DMS153 (cell line): ENCODE results near the gene MIEF1.
A peak's percentile ranks its signal among the peaks of the same experiment; 100 is the strongest.
"Not testable (repeated sequence)": the region's sequence is repeated elsewhere in the genome, so short reads cannot be mapped to it uniquely, and the experiment has no call there.

ENCODE experiments used
- DNase-seq: peaks from one replicate; lab custom pipeline; 2025; lab: John Stamatoyannopoulos, UW

Gene MIEF1

DNA sequence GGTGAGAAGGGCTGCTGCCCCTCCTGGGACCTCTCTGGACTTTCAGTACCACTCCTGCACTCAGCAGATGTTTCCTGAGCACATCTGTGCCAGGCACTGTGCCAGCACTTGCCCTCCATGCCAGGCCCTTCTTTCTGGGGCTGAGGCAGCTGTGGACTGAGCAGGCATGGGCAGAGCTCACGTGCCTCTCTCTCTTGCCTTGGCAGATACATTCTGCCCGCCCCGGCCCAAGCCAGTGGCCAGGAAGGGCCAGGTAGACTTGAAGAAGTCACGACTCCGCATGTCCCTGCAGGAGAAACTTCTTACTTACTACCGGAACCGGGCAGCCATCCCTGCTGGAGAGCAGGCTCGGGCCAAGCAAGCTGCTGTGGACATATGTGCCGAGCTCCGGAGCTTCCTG lies 9.9 kb downstream of the MIEF1 start:
- no peak for DNase-seq

DNA sequence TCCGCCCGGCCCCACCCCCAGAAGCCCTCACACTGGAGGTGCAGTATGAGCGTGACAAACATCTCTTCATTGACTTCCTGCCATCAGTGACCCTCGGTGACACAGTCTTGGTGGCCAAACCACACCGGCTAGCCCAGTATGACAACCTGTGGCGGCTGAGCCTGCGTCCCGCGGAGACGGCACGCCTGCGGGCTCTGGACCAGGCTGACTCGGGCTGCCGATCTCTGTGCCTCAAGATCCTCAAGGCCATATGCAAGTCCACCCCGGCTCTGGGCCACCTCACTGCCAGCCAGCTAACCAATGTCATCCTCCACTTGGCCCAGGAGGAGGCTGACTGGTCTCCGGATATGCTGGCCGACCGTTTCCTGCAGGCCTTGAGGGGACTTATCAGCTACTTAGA lies 11.7 kb downstream of the MIEF1 start:
- DNase-seq, result no peak

DNA sequence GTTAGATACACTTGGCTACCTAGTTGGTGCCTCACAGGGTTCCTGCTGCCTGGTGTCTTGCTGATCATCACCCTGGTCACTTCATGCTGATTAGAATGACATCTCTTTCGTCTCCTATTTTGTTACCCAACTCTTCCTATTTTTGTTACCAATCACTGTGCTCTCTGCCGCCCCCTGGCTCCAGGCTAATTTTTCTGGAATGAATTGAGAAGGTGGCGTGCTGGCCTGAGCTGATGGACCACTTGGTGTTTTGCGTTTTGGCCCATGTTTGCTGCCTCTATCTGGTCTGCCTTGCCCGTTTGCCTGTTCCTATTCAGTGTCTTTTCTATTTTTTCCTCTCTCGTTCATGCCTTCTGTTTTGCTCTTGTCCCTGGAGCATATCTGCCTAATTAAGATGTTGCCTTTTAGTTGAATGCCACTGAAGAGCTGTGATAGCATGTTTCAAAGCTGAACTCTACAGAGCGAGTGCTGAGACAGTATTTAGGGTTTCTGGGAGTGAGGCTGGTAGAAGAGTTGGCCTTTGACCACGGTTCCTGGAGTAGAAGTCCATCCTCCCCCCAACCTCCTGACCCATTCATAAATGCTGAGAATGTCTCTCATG lies 12.4 kb downstream of the MIEF1 start:
- DNase-seq, result no peak

DNA sequence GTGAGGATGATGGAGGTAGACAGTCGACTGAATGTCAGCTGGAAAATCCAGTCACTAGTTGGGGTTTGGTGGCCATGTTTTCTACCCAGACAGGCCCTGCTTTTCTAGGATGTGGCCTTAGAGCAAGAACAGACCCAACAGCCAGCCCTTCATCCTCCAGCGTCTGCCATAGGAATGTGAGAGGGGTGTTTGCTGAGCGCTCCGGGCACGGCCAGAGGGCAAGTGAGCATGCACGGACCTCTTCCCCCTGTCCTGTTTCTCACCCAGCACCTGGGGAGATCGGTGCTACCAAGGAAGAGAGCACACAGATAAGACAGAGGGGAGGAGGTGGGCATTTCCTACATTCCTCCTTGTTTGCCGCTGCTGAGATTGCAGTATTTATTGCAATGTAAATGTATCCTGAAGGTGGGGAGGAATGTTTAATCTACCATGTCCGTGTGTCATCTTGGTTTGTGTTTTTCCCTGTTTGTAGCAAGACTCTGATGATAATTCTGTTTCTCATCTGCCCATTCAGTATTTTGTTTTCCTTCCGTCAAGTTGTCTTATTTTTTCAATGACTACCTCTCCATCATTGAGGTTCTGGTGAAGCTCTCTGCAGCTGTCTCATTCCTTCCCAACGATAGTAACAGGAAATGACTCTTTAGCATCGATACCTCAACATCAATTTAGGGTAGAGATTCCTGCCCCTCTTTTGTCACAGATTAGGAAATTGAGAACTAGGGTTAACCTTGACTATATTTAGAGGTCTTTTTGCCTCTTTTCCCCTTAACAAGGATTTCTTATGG lies 13.4 kb downstream of the MIEF1 start:
- no peak for DNase-seq

DNA sequence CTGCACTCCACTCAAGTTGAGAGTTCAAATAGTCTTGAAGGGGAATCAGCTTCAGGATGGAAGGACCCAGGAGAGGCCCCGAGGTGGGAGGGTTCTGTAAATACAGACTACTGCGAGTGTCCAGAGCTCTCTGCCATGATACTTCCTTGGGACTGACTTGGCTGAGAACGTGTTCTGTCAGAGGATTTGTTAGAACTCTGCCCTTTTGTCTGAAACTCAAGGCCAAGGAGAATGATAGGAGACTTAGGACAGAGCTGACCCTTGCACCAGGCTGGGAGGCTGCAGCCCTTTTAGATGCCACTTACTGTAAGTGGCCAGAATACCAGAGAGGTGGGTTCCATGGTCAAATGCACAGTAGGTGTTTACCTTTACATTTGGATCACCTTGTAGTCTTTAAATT lies 15.4 kb downstream of the MIEF1 start:
- no peak for DNase-seq

DNA sequence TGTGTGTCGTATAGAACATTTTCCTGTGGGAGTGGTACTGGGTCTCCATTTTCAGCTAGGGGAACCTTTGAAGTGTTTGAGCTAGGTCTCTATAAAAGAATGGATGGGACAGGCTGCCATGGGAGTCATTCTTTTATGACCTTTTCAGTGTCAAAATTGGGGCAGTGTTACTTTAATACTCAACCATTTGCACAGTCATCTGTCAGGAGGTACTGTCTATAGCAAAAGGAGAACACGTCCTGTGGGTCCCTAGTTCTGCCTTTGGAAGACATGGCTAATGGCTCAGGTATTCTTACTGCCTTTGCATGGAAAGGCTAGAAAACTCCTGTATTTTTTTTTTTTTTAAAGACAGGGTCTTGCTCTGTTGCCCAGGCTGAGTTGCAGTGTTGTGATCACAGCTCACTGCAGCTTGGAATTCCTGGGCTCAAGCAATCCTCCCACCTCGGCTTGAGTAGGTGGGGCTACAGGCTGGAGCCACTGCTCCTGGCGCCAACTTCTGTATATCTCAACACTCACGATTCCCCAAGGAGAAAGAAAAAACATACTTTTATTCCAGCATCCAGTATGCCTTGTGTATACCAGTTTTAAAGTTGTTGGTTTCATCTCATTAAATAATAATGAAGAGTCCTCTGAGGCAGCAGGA lies 16.2 kb downstream of the MIEF1 start:
- DNase-seq, result no peak

DNA sequence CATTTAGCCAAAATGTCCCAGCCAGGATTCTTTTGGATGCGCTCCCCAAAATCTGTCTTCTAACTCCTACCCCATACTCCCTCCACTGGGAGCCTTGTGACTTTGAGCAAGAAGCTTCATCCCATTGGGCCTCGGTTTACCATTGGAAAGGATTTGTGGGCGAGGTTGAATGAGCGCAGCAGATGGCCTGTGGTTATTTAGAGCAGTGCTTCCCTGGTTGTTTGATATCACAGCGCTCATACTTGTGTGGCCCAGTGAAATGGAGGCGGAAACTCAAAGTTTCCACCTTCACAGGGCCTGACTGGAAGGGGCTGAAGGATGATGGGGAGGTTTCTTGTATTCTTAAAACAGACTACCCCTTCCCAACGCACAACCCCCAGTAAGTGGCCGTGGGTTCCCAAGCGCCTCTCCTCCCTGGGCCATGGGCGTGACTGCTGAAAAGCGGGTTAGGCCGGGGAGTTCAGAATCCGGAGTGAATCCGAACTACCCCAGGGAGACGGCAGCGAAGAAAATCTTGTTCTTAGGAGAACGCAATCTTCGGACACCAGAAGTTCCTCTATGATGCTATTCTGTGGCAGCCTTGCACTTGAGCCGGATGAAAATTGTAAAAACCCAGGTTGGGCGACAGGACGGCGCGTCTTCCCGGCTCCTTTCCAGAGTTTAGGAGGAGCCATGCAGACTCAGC lies 17.0 kb downstream of the MIEF1 start:
- peak; percentile 55 for DNase-seq

DNA sequence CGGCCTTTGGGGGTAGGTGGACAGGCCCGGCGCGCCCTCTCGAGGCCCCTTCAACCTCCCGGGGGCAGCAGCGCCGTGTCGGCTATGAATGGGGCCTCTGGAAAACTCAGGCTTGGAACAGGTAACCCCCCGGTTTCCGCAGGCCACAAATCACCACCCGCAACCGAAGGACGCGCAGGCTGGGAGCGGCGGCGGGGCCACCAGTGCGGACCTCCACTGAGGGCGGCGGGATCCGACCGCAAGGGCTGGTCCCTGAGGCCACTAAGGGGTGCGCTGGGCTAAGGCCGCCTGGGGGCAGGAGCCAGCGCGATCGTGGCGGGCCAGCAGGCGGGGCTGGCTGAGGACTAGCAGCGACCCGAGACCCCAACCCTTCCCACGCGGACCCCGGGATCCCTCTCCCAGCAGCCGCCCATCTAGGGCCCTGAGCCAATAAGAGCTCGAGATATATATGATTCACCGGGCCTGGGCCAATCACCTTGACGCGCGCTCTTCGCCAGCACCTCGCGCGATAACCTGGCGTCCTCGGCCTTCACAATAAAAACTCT lies 17.7 kb downstream of the MIEF1 start:
- peak; percentile 97 for DNase-seq

DNA sequence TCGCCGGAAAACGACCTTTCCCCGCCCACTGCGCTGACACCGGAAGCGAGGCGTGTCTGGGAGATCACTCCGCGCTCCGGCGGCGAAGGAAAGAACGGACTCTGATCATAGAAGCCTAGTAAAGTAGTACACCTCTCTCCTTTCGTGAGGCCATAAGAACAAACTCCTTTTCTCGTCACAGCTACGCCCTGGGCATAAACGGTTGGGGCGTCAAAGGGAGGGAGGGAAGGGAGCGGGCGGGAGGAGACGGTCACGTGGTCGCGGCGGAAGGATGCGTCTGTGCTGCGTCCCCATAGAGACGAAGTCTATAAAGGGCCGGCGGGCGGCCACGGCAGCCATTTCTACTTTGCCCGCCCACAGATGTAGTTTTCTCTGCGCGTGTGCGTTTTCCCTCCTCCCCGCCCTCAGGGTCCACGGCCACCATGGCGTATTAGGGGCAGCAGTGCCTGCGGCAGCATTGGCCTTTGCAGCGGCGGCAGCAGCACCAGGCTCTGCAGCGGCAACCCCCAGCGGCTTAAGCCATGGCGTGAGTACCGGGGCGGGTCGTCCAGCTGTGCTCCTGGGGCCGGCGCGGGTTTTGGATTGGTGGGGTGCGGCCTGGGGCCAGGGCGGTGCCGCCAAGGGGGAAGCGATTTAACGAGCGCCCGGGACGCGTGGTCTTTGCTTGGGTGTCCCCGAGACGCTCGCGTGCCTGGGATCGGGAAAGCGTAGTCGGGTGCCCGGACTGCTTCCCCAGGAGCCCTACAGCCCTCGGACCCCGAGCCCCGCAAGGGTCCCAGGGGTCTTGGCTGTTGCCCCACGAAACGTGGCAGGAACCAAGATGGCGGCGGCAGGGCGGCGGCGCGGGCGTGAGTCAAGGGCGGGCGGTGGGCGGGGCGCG lies 18.4 kb downstream of the MIEF1 start, which contains the start of gene ATF4:
TSS of gene ATF4 (plus strand) at position 337 of the 880 bp plus-strand sequence. CDS start 884 bp downstream, outside the sequence.
- DNase-seq, result peak; percentile 30

DNA sequence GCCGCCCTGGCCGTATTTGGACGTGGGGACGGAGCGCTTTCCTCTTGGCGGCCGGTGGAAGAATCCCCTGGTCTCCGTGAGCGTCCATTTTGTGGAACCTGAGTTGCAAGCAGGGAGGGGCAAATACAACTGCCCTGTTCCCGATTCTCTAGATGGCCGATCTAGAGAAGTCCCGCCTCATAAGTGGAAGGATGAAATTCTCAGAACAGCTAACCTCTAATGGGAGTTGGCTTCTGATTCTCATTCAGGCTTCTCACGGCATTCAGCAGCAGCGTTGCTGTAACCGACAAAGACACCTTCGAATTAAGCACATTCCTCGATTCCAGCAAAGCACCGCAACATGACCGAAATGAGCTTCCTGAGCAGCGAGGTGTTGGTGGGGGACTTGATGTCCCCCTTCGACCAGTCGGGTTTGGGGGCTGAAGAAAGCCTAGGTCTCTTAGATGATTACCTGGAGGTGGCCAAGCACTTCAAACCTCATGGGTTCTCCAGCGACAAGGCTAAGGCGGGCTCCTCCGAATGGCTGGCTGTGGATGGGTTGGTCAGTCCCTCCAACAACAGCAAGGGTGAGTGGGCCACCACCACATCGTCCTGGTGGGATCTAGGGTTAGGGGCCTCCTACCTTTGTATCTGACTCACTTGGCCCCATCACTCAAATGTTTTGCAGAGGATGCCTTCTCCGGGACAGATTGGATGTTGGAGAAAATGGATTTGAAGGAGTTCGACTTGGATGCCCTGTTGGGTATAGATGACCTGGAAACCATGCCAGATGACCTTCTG lies 19.2 kb downstream of the MIEF1 start:
- not testable (repeated sequence) for DNase-seq

DNA sequence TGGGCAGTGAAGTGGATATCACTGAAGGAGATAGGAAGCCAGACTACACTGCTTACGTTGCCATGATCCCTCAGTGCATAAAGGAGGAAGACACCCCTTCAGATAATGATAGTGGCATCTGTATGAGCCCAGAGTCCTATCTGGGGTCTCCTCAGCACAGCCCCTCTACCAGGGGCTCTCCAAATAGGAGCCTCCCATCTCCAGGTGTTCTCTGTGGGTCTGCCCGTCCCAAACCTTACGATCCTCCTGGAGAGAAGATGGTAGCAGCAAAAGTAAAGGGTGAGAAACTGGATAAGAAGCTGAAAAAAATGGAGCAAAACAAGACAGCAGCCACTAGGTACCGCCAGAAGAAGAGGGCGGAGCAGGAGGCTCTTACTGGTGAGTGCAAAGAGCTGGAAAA lies 20.0 kb downstream of the MIEF1 start:
- not testable (repeated sequence) for DNase-seq

DNA sequence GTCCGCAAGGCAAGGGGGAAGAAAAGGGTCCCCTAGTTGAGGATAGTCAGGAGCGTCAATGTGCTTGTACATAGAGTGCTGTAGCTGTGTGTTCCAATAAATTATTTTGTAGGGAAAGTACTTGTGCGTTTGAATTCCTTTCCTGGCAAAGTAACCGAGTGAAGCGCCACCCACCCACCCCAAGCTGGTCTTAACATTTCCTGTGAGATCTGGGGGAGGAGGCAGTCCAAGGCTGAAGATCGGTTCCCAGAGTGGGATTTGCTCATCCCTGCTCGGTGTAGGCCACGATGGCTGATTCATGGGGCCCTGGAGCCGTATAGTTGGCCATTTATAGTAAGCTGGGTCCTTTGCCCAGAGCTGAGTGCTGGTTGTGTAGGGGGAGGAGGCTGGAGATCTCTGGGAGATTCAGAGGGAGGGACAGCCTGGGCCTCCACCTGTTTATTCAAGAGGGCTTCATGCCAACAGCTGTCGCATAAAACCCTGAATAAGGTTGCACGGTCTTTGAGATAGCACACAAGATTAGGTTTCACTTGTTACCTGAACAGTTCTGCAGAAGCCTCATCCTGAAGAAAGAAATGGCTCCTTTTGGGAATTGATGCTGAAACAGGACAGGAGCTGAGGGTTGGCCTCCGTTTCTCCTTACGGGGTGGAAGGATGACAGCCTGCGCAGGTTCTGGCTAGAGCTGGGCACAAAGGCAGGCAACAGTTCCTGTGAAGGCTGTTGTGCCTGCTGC lies 20.6 kb downstream of the MIEF1 start:
- peak; percentile 72 for DNase-seq

DNA sequence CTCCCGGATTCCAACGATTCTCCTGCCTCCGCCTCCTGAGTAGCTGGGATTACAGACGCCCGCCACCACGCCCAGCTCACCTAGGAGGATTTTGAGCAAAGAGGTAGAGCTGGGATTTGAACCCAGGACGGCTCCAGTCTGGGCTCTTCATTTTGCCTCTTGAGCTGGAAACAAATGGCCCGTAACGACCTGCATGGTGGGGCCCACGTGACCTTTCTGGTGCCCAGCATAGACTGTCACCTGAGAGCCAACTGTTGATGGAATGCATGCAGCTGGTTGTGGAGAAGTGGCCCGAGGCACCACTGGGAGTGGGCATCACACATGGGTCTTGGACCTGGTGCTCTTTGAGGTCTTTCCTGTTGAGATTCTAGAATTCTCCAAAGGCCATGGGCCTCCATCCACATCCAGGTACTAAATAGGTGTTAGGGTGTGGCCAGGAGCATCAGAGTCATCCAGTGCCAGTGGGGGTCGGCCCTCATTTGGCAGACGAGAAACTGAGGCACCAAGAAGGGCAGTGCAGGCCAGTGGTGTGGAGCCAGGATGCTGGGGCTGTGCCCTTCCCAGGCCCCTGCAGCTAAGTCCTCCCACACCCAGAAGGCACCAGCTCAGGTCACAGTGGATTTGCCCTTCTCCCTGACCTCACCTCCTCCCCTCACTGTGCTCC lies 22.1 kb downstream of the MIEF1 start:
- DNase-seq, result no peak

DNA sequence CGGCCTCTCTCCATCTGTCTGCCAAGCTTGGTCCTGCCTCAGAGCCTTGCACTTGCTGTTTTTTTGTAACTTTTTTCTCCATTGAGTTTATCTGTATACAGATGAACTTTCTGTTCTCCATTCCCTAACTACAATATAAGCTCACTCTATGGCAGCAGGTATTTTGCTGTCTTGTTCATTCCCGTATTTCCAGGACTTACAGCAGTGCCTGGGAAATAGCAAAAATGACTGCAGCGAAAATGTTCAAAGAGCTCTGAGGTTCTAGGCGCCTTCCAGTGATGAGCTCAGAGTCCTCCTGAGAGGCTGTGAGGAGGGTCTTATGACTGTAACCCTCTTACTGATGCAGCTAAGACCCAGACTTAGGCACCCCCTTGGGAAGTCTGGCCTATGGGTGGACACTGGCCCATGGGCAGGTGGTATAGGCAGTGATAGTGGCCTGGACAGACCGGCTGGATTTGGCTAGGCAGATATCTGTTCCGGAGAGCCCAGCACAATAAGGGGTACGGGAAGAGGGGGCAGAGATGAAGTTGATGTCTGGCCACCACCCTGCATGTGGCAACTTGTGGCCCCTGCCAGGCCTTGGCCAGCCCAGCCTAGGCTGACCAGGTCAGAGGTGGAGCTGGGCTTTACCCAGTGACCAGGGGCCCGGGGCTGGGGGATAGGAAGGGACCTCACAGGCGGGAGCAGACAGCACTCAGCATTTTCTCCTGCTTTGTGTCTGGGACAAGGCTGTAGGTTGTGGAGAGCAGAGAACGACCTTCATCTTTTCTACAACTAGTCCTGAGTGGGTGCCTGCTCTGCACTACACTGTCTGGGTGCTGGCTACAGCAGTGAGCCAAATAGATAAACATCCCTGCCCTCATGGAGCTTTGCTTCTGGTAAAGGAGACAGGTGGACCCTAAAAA lies 22.9 kb downstream of the MIEF1 start:
- DNase-seq, result no peak

DNA sequence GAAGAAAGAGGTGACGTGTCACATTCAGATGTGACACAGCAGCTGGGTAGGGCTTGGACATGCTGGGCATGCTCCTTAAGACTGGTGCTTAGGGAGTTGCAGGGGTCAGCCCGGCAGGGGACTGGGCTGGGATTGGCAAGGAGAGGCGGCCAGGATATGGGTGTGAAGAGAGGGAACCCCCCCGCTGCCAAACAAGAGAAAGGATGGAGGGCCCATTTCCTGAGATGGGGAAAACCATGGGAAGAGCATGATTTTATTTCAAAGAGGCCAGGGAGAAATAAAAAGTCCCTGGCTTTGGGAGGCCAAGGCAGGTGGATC lies 23.5 kb downstream of the MIEF1 start:
- DNase-seq, result no peak

DNA sequence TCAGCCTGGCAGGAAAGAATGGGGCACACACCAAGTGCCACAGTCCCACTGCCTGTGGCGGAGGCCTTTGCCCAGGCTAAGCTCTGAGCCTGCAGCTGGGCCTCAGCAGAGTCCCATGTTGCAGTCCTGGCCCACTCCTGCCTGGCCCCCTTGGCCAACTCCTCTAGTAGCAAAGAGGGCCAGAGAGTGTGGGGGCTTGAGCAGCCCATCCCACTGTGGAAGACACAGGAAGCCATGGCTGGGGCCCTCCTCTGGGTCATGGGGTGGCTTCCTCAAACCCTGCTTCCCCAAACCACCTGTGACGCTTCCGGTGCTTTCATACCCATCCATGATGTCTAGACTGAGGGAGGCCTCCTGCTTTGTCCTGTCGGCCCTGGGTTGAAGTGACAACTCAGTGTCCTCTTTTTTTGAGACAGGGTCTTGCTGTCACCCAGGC lies 24.7 kb downstream of the MIEF1 start:
- no peak for DNase-seq

DNA sequence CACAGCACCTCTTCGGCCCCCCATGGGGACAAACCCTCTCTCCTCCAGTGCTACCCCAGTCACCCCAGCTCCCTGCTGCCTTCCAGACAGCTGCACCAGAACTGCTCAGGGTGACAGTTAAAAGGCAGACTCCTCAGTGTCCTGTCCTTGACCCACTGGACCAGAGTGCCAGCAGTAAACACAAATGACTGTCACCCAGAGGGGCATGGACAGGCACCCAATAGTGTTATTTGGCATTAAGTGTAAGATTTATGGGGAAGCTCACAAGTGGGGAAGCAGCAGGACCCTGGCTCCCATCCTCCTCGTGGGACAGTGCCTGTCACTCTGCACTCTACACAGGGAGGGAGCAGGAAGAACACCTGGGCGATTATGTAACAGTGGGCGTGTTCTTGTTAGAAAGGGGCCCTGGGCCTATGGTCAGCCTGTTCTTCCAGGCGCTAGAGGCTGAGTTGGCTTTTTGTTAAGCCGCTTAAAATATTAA lies 25.4 kb downstream of the MIEF1 start:
- DNase-seq, result peak; percentile 62

DNA sequence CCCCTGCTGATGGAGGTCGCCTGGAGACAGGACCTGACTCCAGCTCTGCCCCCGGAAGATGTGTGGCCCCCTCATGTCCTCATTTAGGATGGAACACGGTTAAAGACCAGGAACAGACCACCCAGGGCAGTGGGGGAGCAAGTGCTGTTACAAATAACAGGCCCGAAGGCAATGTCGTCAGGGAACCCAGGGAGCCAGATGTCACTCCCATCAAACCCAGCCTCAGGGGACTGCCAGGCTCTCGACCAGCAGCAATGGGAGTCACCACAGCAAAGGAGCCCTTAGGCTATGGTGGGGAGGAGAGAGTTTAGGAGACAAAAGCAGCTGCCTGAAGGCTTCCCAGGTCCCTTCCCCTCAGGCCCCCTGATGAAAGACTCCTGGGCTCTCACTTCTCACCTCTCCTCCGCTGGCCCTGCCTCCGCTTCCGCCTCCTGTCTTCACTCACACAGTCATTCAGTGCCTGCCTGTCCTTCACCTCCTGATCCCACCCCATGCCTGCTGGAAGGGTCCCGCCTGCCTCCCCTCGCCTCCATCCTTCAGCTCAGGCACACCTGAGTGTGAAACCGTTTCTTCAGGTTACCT lies 26.1 kb downstream of the MIEF1 start:
- DNase-seq, result peak; percentile 55
